ENCODE results near the gene UAP1. TPM values are rescaled to one million over a fixed set of nuclear protein-coding genes. Genes with fewer than 3 reads are reported as not detected.

The UAP1 gene
- total RNA-seq, 1 donor from 2014 or later, result 55.4 TPM

- no peaks in the 10 kb centered on the region for H3K36me3 ChIP-seq (ENCODE audit: control insufficient read depth, insufficient read depth, low read length)
- no peak overlapping the region for H3K4me3 ChIP-seq (ENCODE audit: low read depth, low read length)
- no peak for DNase-seq (ENCODE audit: low read depth)
- no peak for TF ChIP-seq CTCF (IDR thresholded peaks at IDR 0.05; ENCODE audit: insufficient read depth, low read length, poor library complexity, severe bottlenecking)
- no peaks in the 10 kb centered on the region for H3K27me3 ChIP-seq (ENCODE audit: control insufficient read depth, insufficient read depth, low read length)
Measured at GRCh38 chr1:162625679-162626078, 64.2 kb downstream of the UAP1 start.

GRCh38 chr1:162626094-162626493, 64.6 kb downstream of the UAP1 start:
- no peak for TF ChIP-seq CTCF (IDR thresholded peaks at IDR 0.05; ENCODE audit: insufficient read depth, low read length, poor library complexity, severe bottlenecking)
- no peak for DNase-seq (ENCODE audit: low read depth)
- Histone ChIP-seq H3K4me3 (ENCODE audit: low read depth, low read length) (no peak overlapping the region), H3K27me3 (ENCODE audit: control insufficient read depth, insufficient read depth, low read length) (no peaks in the 10 kb centered on the region), H3K36me3 (ENCODE audit: control insufficient read depth, insufficient read depth, low read length) (no peaks in the 10 kb centered on the region)

GRCh38 chr1:162626761-162627160, 65.2 kb downstream of the UAP1 start:
- no peak overlapping the region for H3K4me3 ChIP-seq (ENCODE audit: low read depth, low read length)
- no peak for DNase-seq (ENCODE audit: low read depth)
- no peak for TF ChIP-seq CTCF (IDR thresholded peaks at IDR 0.05; ENCODE audit: insufficient read depth, low read length, poor library complexity, severe bottlenecking)
- no peaks in the 10 kb centered on the region for H3K36me3 ChIP-seq (ENCODE audit: control insufficient read depth, insufficient read depth, low read length)
- no peaks in the 10 kb centered on the region for H3K27me3 ChIP-seq (ENCODE audit: control insufficient read depth, insufficient read depth, low read length)

- peak; percentile 52 for TF ChIP-seq CTCF (IDR thresholded peaks at IDR 0.05; ENCODE audit: insufficient read depth, low read length, poor library complexity, severe bottlenecking)
- Histone ChIP-seq H3K27me3 (ENCODE audit: control insufficient read depth, insufficient read depth, low read length) (no peaks in the 10 kb centered on the region), H3K4me3 (ENCODE audit: low read depth, low read length) (no peak overlapping the region), H3K36me3 (ENCODE audit: control insufficient read depth, insufficient read depth, low read length) (no peaks in the 10 kb centered on the region)
- DNase-seq (ENCODE audit: low read depth), result no peak
Measured at GRCh38 chr1:162627662-162628296, 66.3 kb downstream of the UAP1 start.

GRCh38 chr1:162629077-162629627, 67.6 kb downstream of the UAP1 start:
- no peak for TF ChIP-seq CTCF (IDR thresholded peaks at IDR 0.05; ENCODE audit: insufficient read depth, low read length, poor library complexity, severe bottlenecking)
- no peak for DNase-seq (ENCODE audit: low read depth)

GRCh38 chr1:162629651-162630050, 68.1 kb downstream of the UAP1 start:
- no peak overlapping the region for H3K4me3 ChIP-seq (ENCODE audit: low read depth, low read length)
- no peak for DNase-seq (ENCODE audit: low read depth)
- no peaks in the 10 kb centered on the region for H3K27me3 ChIP-seq (ENCODE audit: control insufficient read depth, insufficient read depth, low read length)
- no peaks in the 10 kb centered on the region for H3K36me3 ChIP-seq (ENCODE audit: control insufficient read depth, insufficient read depth, low read length)
- no peak for TF ChIP-seq CTCF (IDR thresholded peaks at IDR 0.05; ENCODE audit: insufficient read depth, low read length, poor library complexity, severe bottlenecking)

More at GRCh38 chr1:162629077-162629627, 67.6 kb downstream of the UAP1 start:
- H3K4me3 ChIP-seq (ENCODE audit: low read depth, low read length), result no peak overlapping the region
- no peaks in the 10 kb centered on the region for H3K36me3 ChIP-seq (ENCODE audit: control insufficient read depth, insufficient read depth, low read length)
- H3K27me3 ChIP-seq (ENCODE audit: control insufficient read depth, insufficient read depth, low read length), result no peaks in the 10 kb centered on the region

All from kidney epithelial cell (primary cell).